ENCODE measurements around the gene TMEM184A. TPM values are rescaled to one million over a fixed set of nuclear protein-coding genes. Genes with fewer than 3 reads are reported as not detected.

Gene TMEM184A
- total RNA-seq, 1 donor from 2014 or later: under 0.01 TPM

DNA sequence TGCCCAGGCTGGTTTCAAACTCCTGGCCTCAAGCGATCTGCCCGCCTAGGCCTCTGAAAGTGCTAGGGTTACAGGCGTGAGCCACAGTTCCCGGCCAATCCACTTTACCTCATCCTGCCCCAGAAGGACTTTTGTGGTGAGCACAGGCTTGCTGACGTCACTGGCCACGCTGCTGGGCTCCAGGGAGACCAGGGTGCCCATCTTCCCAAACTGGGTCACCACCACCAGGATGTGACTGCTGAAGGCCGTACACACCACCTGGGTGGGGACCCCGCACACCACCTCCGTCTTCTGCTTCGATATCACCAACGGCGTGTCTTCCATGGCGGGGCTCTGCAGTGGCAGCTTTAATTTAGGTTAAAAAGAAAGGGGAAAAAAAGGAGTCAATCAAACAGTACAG, 13.0 kb upstream of the TMEM184A start:
- DNase-seq (ENCODE audit: low read depth in 2 of 2): no peak

DNA sequence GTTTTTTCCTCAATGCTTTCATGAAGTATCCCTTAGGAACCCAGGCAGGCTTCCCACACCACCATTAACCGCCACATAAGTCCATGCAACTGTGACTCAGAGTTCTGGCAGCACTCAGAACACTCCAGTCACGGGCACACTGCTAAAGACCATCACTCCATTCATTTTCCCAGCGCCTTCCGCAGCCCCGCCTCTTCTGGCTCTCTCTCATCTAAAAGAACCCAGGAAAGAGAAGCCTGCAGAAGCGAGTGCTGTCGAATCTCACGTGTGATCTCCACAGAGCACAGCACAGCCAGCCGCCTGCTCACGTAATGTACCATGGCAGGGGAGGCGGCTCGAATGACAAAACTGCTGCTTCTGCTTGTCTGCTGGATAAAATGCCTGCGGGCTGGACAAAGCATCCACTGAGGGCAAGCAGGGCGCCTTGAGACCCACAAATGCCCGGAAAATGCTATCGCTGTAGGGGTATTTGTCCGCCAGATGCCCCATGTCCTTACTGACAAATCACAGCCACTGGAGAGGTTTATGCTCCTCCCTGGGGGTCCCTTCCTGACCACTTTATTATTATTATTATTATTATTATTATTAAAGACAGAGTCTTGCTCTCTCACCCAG, 12.0 kb upstream of the TMEM184A start:
- no peak for DNase-seq (ENCODE audit: low read depth in 2 of 2)

DNA sequence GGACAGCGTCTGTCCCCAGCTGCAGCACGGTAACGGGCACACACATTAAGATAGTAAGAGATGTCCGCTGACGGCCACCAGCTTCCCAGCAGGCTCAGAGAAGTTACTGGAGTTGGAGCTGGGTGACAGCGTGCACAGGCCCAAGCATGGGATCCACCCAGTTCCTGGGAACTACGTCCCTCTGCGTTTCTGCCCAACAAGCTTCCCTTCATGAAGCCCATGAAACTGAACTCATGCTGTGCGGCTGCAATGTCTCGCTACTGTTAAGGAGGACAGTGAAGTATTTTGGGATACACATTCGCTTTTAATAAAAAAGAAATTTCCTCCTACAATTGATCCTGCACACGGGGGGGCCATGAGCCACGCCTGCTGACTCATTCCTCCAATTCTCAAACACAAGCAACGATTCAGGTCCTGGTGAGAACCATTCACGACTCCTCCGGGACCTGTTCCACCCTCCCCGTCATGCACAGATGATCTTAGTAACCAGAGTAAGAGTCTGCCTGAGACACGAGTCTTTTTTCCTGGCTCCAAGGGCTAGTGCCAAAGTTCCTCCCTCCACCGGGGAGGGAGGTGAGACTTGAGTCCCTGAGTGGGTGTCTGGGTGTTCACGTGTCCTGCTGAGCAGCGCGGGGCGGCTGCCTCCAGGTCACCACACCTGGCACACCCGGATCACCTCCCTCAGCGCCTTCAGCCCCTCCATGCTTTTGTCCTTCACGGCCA, 11.2 kb upstream of the TMEM184A start:
- DNase-seq (ENCODE audit: low read depth in 2 of 2): no peak

DNA sequence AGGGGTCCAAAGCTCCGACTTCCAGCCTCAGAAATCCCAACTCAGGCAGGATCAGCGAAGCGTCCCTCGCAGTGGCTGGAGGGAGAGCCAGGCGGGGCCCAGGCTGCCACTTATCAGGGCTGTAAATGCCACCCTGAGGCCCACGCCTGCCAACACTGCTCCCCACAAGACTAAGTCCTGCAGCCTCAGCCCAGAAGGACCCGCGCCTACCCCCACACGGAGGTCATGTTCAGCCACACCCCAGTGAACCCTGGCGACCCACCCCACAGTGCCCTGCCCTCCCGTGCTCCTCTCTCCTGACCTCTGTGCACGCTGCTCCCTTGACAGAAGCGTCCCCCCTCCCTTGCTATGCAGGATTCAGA, 10.7 kb upstream of the TMEM184A start:
- no peak for DNase-seq (ENCODE audit: low read depth in 2 of 2)

DNA sequence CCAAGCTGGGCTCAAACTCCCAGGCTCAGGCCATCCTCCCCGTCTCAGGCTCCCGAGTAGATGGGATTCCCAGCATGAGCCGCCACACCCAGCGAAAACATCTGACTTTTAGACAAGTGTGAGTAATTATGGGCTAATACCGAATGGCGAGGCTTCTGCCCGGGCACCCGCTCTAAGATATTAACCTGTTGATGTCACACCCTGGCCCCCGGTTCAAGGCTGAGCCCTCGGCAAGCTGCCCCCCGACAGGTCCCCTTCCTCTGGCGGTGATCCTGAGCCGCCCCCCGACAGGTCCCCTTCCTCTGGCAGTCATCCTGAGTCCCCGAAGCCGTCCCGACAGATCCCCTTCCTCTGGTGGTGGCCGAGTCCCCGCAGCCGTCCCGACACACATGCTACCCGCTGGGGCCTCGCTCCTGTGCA, 8.6 kb upstream of the TMEM184A start:
- no peak for DNase-seq (ENCODE audit: low read depth in 2 of 2)

DNA sequence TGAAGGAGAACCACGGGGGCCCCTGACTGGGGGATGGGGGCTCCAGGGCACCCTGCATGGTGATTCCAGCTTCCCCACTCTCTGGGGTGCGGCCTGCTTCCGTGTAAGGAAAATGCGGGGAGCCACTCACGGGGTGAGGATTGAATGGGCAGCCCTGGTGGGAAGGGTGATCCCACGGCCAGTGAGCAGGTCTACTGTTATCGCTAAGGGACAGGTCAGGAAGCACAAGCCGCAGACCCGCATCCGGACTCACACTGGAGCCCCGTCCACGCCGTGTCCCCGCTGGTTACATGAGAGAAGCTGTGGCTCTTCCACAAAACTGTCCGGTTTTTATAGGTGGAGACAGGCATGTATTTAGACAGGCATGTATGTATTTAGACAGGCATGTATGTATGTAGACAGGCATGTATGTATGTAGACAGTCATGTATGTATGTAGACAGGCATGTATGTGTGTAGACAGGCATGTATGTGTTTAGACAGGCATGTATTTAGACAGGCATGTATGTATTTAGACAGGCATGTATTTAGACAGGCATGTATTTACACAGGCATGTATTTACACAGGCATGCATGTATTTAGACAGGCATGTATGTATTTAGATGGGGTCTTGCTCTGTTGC, 8.1 kb upstream of the TMEM184A start:
- DNase-seq (ENCODE audit: low read depth in 2 of 2): no peak

DNA sequence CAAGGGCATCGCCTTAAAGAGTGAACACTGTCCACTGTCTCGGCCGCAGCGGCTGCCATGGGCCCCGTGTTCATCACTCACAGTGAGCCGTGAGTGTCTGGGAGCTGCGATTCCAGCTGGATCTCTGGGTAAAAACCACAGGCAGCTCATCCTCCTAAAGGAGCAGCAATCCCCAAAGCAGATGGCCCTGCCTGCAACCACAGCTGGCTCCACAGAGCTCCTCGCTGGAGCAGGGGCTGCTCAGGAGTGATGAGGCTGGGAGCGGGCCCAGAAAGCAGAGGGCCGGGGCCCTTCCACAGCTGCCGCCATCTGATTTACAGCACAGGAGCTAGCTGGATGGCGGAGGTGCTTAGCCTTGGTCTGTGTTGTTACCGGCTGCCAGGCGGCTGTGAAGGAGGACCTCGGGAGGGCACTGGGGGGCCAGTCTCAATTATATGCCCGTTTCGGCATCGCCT, 6.6 kb upstream of the TMEM184A start:
- DNase-seq (ENCODE audit: low read depth in 2 of 2): no peak

DNA sequence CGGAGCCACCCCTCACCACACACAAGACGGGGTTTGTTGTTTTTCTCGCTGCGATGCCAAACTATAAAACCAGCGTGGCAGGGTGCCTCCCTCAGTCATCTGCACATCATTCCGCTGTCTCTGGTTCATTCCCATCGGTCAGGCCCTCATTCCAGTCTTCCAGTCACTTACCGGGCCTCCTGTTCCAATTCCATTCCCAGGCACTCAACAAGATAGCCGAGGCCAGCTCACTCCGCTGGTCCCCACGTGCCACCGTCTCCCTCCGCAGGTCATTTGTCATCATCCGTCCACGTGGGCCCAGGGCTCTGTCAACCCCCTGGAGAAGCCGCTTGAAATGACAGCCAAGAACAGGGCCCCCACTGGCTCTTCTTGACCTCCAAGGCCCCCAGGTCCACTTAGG, 6.1 kb upstream of the TMEM184A start:
- no peak for DNase-seq (ENCODE audit: low read depth in 2 of 2)

DNA sequence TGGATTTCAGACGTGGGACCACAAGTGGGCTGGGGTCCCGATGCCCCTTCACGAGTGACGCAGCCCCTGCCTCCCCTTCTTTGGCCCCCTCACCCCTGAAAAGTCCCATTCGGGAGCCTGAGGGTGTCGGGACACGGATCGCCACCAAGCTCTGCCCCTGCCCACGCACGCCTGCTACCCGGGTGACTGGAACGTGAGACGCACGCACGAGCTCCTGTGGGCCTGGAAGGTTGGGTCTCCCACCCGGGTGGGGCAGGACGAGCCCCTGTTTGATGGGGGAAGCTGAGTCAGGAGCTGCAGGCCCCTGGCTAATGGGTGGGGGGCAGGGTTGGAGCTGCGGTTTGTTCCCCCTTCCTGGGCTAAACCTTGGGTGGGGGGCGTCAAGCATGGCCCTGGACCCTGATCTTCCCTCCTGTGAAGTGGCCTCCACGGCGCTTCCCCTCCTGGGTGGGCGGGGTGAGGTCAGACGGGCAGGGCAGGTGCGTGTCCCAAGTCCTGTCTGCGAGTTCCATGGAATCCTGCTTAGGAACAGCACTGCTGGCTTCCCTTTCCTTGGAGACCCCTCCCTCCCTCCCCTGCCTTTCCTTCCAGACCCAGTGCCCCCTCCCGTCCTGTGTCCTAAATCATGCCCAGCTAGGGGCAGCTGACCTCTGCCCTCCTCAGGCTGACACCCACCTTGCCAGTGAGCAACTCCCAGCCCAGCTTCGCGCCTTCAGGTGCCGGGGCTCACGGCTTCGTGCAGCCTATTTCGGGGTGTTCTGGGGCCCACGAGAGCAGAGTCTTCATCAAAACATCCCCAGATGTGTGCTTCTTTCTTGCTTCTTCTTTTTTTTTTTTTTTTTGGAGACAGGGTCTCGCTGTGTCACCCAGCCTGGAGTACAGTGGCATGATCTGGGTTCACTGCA, 5.3 kb upstream of the TMEM184A start:
- DNase-seq (ENCODE audit: low read depth in 2 of 2): no peak

DNA sequence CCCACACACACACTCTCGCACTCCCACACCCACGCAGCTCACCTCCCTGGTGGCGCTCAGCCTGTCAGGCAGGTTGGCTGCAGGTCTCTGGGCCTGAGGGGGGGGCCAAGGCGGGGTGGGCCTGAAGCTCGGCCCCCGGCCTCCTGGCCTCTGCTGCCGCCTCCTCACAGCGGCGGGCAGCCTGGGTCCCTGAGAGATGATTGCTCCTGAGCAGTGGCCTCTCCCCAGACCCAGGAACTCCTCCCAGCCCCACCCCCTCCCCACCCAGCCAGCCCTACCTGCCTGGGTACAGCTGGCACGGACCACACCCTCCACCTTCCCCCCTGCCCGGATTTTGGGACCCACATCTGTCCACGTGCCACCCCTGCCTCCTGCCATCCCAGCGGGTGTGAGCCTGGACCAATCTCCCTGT, 4.6 kb upstream of the TMEM184A start:
- DNase-seq (ENCODE audit: low read depth in 2 of 2): no peak

DNA sequence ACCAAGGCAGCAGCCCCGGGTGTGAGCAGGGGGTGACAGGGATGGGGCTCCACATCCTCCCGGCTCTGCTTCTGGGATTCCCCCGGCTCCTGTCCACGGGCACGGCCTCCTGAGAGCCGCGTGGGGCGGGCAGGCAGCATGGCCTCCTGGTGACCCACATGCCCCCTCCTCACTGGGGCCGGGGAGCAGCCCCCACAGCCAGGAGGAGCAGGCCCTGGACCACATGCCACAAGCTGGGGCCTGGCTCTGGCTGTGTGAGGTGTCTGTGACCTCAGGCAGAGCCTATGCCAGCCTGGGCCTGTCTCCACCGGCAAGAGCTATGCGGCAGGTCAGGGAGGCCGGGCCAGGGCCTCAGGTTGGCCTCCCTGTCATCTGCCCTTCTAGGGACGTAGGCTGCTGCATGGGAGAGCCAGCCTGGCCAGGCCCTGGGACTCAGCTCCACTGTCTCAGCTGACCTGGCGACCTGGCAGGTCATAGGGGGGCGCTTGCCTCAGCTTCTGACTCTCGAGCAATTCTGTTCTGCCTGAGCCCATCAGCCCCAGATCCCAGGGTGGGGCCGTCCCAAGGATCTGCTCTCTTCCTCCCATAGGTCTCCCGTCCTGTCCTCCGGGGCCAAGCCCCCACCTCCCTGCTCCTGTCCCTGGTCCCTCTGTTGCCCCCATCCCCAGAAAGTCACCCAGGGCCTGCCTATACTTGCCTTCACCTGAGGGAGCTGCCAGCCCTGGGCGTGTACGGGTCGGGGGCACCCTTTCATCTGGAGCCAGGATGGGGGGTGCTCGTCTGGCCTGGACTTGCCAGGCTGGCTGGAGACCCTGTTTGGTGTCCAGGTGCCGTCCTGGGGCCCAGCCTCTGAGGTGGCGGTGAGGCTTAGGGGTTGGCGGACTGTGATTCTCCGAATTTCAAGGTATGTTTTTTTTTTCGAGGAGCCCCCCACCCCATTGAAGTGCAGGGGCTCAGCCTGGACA, 3.9 kb upstream of the TMEM184A start:
- no peak for DNase-seq (ENCODE audit: low read depth in 2 of 2)

DNA sequence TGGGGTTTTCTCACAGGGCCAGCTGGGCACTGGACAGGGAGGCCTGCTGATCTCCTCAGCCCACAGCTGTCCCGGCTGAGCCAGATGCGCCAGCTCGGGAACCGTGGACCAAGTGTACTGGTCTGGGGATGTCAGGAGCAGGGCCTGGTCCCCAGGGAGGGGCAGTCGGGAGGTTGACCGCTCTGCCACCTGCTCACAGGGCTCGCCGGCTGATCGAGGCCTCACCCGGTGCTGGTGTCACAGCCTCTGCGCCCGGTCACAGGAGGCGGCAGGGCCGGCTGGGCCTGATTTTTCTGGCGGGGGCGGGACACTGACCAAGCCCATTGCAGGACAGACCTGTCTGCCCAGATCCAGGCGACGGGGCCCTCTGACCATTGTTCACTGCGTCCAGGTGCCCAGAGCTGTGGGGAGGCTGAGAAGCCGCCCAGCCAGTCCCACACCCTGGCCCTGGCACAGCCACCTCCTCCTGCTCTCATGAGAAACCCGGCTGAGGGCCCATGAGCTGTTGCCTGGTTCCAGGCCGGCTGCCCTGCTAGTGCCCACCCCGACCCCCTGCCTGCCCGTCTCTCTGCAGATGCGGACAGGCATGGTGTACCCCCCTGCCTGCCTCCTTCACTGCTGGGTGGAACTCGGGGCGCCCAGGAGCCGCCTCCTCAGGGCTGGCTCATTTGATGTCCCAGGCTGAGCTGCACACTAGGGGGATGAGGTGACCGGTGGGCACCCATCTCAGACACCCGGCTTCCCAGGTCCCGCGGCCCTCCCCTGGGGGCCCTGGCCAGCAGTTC, 3.0 kb upstream of the TMEM184A start:
- DNase-seq (ENCODE audit: low read depth in 2 of 2): no peak

DNA sequence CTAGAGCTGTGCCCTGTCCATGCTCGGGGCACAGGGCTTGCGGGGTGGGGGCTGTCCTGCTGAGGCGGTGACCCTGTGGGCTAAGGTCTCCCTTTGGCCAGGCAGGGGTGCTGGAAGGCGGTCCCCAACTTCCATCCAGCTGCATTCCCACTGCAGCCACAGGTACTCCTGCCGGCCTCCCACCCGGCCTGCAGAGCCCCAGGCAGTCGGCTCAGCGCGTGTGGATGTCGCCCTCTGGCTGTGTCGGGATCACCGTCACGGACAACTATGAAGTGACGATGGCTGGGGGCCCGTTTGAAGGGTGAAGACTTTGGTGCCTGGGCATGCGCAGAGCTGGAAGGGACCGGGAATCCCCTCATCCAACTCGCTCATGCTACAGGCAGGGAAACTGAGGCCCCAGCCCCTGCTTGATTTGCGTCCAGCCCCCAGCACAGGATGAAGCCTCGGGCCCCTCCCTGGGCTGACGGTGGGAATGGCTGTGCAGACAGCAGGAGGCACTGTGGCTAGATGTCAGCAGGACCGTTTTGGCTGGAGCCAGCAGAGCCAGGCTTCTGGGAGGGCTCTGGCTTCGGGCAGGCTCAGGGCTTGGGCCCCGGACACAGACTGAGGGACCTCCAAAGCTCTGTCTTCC, 2.3 kb upstream of the TMEM184A start:
- peak in 1 of 2 donors; percentile 49 for DNase-seq (ENCODE audit: low read depth in 2 of 2)

DNA sequence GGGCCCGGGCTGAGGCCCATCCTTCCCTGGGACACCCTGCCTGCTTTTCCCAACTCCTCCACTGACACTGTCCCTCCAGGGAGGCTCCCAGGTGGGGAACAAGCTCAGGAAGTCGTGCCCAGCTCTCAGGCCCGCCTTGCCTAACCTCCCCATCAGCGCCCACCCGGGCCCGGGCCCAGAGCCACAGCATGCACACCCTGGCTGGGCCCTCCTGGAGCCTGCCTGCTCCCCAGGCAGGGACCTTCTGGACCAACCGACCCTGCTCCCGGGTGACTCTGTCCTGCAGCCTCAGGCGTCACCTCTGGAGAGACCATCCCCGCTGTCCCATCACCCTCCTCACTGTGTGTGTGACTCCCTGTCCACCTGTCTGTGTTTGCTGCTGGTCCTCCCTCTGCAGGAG, 1.8 kb upstream of the TMEM184A start:
- no peak for DNase-seq (ENCODE audit: low read depth in 2 of 2)

DNA sequence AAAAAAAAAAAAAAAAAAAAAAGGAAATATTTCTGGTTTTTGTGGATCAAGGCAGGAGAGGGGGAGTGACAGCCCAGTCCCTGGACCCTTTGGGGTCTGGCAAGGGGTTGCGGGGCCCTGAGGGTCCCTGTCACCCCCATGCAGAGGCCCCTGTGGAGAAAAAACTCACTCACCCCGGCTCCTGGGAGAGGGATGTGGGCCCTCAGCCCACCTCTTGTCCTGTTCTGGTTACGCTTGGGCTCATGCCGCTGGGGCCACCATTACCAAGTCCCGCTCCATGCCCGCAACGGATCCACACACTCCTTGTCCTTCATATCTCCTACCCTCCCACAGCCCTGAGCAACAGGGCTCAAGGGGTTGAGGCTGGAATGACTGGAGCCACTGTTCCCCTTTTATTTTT, 1.0 kb upstream of the TMEM184A start:
- DNase-seq (ENCODE audit: low read depth in 2 of 2): no peak

DNA sequence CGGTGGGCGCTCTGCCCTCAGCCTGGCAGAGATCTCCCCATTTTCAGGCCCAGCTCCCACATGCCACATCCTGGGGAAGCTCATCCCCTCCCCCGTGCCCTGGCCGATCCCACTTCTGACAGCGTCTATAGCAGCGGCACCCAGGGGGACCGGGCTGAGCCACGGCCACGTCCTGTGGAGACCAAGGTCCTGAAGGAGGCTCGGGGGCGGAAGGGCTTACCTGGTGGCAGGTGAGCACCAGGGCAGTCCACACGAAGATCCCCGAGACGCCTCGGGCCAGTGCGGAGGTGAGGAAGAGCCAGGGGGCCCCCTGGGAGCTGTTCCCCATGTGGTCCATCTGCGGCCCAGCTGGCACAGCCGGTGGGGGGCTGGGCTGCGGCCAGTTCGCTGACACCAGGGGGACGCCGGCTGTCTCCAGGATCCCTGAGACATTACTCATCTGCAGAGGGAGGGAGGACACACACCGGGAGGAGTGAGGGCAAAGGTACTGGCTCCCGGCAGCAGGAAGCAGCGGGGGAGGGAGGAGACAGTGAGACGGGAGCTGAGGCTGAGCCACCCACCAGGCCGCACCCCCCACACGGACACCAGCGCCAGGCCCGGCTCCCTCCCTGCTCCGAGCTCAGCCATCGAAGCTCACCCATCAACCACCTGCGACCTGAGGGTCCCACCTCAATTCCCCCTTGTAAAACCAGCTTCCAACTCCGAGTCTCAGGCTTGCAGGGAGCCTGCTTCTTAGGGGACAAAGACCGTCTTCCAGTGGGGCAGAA, 776 bp downstream of the TMEM184A start:
- DNase-seq (ENCODE audit: low read depth in 2 of 2): peak in 1 of 2 donors; percentile 64

DNA sequence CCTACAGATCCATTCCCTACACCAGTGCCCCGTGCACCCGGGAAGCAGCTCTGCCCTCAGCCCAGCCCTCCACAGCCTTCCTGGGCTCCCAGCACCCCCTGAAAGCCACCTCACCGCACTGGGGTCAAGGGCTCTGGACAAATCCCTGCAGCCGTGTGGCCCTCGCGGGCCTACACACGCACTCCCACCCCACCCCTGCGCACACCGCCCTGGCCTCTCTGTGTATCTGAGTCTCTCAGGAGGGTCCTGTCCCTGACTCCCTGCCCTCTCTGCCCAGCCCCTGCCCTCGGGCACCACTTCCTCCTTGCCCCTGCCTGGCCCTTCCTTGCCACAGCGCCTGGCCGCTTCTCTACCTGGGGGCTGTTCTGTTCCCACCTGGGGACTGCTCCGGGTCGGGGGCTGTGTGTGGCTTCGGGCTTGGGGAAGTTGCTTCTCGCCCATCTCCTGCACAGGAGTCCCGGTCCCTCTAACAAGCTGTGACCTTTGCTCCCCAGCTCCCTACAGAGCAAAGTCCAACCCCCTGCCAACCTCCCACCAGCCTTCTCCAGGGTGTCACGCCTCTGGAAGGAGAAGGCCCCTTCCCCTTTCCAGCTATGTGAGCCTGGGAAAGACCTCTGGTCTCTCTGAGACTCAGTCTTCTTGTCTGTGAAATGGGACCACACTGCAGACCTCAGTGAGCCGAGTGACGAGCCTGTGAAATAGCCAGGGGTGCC, 1.5 kb downstream of the TMEM184A start:
- no peak for DNase-seq (ENCODE audit: low read depth in 2 of 2)

All from dermis microvascular lymphatic vessel endothelial cell (primary cell).